Uterine smooth muscle cell (primary cell): Measurements from ENCODE around the gene STK25. TPM values are rescaled to one million over a fixed set of nuclear protein-coding genes. Genes with fewer than 3 reads are reported as not detected.

Experiments used
- total RNA-seq: library from RNA; depleted of rRNA; stranded (reverse); fragments of >200 nt; gene quantifications from 2 replicates; pipeline ENCODE4 v1.2.3, GENCODE V29; 2014

Gene STK25
- 170 and 196 TPM in 2 replicates for total RNA-seq

DNA sequence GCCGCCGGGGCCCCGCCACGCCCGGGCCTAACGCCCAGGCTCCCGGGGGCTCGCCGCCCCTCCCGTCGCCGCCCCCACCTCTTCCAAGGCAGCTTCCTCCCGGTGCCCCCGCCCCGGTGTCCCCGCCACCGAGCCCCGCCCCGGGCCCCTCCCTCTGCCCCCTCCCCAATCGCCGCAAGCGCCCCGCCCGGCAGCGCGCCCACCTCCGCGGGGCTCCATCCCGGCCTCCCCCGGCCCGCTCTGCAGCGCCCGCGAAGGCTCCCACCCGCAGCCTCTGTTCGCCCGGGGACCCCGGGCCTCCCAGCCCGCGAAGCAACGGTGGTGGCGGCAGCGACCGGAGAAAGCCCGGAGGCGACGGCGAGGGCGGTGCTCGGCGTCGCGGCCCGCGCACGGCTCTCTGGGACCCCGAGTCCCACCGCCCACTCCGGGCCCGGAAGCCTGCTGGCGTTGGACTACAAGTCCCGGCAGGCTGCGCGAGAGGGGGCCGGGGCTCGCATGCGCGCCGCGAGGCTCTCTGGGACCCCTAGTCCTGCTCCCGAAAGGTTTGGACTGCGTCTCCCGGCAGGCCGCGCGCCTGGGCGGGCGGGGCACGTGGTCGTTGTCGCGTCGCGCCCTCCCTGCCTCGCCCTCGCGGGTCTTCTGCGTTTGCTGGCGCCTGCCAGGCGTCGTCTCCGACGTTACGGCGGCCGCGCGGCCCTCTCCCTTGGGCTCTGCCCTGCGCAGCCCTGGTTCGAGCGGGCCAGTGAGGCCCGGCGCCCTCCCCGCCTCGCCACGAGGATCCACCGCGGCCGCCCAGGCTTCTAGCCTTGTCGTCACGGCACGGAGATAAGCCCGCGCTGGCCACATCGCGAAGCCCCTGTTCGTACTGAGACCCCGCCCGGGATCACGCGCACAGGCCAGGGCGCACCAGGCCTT is at the start of gene STK25:
Gene STK25, minus strand, starts transcription at position 345 of the 915 bp plus-strand sequence. CDS start 549 bp downstream, outside the sequence.

Other genes starting within 250 kb of the STK25 start
- gene HDLBP, start 192.9 kb downstream of the STK25 start, total RNA-seq: 892 and 1,286 TPM in 2 replicates
- 328 and 388 TPM in 2 replicates for gene SEPTIN2, start 192.7 kb downstream of the STK25 start, total RNA-seq
- 26.5 TPM in 2 replicates for gene FARP2, start 152.3 kb downstream of the STK25 start, total RNA-seq
- 10.6 and 13.6 TPM in 2 replicates for gene BOK, start 50.2 kb upstream of the STK25 start, total RNA-seq
- gene THAP4, start 128.6 kb upstream of the STK25 start, total RNA-seq: 44.4 and 47.7 TPM in 2 replicates
- 54.0 and 78.8 TPM in 2 replicates for gene ATG4B, start 129.1 kb upstream of the STK25 start, total RNA-seq
- gene DTYMK, start 178.2 kb upstream of the STK25 start, total RNA-seq: 32.7 and 83.3 TPM in 2 replicates
- gene ING5, start 193.5 kb upstream of the STK25 start, total RNA-seq: 23.4 and 26.9 TPM in 2 replicates
- 22.7 and 28.5 TPM in 2 replicates for gene D2HGDH, start 226.0 kb upstream of the STK25 start, total RNA-seq